ENCODE data around the gene GRID2IP.

The GRID2IP gene

DNA sequence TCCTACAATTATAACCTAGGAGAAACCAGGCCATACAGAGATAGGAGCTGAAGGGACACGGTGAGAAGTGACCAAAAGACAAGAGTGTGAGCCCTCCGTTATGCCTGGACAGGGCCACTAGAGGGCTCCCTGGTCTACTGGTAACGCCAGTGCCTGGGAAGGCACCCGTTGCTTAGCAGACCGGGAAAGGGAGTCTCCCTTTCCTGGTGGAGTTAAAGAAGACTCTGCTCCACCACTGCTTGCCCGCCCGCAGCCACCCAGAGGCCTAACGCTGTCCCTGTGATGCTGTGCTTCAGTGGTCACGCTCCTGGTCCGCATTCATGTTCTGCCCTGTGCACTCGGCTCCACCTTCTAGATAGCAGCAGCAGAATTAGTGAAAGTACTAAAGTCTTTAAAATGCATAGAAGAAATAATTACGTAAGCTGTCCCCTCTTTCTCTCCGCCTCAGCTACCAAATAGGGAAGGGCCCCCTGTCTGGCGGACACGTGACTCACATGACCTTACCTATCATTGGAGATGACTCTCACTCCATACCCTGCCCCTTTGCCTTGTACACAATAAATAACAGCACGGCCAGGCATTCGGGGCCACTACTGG, 34.8 kb downstream of the GRID2IP start:
- DNase-seq = peak in 4 of 5 donors; percentile 42 to 61 (median 52)

DNA sequence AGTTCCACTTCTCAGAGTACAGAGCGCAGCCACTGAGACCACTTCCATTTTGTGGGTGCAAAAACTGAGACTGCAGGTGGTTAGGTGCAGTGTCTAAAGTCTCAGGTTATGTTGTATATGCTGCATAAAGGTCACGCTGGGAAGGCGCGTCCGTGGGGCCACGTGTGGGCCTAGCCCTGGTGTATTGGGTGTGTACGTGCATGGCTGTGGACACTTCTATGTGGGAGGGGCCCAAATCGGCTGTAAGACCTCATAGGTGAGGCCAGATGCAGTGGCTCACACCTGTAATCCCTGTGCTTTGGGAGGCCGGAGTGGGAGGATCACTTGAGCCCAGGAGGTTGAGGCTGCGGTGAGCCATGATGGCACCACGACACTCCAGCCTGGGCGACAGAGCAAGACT, 37.7 kb downstream of the GRID2IP start:
- no peak for DNase-seq

DNA sequence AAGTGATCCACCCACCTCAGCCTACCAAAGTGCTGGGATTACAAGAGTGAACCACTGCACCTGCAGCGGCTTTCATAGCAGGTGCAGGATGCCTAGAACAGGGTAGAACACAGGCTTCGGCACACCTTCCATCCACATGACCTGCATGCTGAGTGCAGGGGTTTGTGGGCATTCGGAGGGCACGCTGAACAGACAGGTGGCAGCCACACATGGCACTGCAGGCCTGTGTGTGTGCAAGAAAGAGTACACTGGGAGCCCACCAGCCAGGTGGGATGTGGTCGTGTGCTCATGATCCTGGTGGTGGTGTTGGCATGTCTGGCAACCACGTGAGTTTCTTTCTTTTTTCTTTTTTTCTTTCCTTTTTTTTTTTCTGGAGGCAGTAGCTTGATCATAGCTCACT, 38.4 kb downstream of the GRID2IP start:
- no peak for DNase-seq

DNA sequence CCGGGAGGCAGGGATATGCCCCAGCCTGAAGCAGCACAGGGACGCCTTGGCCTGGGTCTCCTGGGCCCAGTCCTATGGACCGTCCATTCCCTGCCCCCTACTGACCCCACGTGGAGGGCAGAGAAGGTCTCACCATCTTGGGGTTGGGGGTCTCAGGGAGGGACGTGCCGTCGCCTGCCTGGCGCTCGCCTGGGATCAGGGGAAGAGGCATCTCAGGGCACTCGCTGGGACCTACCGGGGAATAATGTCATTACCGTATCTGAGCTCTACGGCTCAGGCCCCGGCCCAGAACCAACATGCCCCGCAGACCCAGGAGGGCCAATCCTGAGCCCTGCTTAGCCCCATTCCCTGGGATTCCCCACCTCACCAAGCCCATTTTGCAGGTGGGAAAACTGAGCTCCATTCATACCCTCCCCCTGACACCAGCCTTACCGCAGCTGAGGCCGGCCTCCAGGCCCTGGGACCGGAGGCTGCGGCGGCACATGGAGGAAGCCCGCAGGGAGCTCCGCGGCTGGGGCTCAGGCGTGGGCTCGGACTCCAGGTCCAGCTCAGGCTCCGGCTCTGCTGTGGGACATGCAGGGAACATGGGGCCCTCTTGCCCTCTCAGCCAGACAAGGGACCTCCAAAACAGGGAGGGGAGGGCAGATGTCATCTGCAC, 40.7 kb downstream of the GRID2IP start:
- no peak for DNase-seq

DNA sequence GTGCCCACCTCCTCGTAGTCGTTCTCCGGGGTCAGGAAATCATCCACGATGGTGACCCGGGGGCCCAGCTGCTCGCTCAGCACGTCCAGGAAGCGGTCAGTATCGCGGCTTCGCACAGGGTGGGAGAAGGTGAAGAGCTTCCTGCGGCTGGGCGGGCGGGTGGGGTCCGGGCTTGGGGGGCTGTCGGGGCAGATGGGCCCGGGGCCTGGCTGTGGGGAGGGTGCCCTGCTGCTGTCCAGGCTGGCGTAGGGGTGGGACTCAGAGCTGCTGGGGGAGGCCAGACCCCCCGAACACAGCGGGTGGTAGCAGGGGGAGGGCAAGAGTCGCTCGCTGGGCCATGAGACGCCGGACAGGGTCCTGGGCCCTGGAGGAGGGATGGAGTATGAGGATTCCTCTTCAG, 42.3 kb downstream of the GRID2IP start:
- DNase-seq = no peak

DNA sequence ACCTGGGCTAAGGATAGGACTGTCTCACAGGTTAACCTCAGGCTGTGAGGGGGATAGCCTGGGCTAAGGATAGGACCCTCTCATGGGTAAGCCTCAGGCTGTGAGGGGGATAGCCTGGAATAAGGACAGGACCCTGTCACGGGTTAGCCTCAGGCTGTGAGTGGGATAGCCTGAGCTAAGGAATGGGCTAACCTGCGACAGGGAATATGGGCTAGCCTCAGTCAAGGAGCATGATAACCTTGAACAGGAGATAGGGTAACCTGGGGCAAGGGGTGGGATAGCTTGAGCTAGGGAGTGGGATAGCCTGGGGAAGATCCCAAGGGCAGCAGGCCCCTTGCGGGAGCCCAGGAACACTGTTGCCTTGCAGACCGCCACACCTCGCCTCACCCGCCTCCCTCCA, 42.7 kb downstream of the GRID2IP start:
- DNase-seq = no peak

DNA sequence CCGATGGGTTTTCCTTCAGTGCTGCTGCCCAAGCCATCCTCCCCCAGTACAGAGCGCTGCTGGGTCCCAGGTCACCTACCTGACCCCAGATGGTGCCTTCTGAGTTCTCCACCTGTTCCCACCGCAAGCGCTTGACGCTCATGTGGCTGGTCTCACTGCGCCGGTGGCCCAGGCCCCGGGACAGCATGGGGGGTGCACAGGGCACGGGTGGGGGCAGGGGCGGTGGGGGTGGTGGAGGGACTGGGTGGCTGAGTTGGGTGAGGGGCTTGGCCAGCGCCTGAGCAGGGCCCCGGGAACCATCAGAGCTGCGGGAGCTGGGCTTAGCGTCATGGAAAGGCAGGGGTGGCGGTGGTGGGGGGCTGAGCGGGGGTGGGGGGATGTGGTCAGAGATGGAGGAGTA, 43.4 kb downstream of the GRID2IP start:
- DNase-seq = no peak

DNA sequence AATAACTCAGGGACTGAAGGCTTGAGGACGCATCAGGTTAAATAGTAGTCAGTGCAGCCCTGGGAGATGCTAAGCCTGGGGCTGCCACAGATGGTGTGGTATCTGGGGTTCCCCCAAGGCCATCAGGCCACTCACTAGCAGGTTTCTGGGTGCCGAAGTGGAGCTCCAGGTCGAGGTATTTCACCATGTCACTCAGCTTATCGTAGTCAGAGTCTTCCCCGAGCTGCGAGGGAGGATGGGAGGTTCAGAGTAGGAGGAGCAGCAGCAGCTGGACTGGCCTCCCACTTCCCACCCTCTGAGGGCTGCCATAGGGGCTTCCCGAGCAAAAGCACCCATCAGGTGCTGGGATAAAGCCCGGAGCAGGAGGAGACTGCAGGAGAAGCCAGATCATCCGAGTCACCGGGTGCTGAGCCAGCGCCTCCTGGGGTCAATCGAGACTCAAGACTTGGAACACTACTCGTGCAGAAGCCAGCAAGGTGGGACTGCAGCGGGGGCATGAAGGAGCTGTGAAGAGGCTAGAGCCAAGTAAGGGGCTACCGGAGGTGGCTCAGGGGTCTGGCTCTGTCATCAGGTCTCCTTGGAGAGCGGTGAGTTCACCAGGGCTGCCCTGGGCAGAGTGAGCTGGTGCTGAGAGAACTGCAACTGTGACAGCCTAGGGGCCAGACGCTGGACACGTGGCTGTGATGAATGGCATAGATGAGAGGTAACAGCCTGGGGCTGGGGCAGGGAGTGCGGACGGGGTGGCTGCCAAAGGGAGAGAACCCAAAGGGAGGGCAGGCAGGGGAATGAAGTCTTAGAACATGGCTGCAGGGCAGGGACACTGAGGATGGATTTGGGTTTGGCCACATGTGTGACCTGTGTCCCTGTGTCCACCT, 45.3 kb downstream of the GRID2IP start:
- no peak for DNase-seq

DNA sequence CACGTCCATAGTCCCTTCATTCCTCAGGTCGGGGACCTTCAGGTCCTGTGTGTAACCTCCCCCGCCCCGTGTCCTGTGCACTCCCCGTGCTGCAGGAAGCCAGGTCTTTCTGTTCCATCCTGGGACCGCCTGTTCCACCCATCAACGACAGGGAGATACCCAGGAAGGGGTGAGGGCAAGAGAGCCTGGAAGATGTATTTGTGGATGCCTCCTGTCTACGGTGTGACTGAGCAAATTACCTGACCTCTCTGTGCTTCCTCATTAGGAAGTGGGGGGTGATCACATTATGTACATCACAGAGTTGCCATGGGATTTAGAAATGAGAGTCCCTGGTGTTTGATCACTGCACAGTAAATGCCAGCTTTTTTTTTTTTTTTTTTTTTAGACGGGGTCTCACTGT, 46.3 kb downstream of the GRID2IP start:
- DNase-seq = no peak

DNA sequence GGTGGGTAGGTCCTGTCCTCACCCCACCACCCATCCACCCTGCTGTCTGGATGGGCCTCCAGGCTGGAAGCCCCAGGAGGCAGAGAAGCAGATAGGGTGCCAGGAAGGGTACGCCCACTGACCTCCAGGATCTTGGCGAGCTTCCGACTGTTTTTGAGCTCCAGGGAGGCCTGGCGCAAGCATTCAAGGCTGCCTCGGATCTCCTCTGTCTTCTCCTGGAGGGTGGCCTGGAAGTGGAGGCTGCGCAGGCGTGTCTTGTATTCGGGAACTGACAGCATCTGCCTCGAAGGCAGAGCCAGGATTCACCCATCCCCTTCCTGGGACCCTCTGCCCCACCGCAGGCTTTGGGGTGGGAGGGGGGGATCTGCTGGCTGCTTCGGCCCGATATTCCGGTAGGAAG, 48.4 kb downstream of the GRID2IP start:
- DNase-seq = no peak

DNA sequence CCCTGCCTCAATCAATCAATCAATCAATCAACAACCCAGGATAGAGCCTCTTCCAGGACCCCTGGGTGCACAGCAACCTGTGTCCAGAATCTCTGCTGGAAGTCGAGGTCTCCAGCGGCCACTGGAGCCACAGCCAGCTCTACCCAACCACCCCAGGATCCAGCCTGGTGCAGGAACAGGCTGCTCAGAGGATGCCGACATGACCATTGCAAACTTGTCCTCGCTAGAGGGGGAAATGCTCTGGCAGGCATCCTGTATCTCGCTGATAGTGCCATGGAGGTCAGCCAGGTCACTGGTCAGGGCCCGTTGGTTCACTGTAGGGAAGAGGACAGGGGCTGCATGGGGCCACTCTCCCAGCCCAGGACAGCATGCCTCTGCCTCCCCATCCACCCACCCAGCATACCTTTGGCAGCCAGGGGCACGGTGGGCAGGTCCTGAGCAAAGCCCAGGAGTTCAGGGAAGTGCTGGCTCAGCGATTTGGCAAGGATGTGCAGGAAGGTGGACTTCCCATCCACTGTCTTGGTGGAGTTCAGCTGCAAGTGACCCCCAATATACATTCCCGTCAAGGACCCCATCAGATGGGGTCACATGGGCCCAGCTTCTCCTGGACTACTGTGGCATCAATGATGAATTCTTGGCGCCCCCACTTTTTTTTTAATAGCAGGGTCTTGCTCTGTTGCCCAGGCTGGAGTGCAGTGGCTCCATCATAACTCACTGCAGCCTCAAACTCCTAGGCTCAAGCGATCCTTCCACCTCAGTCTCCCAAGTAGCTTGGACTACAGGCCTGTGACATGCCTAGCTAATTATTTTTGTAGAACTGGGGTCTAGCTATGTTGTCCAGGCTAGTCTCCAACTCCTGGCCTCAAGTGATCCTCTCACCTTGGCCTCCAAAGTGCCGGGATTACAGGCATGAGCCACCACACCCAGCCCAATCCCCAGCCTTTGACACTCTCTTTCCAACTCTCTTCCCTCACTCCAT, 49.4 kb downstream of the GRID2IP start:
- no peak for DNase-seq

DNA sequence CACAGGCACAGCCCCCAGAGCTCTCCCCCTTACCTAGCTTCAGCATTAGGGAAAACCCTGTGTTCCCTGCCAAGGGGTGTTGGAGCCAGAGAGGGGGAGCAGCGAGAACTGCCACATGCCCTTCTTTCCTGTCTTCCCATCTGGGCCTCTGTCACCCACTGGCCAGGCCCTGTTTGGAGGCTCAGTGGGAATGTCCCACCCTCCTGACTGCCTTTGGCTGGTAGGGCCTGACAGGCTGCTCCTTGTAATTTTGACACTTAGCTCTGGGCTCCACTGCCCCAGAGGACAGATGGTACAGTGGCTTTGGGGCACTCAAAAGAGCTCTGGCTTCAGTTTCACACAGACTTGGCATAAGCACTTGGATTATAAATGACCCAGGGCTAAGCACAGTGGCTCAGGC, 50.6 kb downstream of the GRID2IP start:
- DNase-seq = no peak

DNA sequence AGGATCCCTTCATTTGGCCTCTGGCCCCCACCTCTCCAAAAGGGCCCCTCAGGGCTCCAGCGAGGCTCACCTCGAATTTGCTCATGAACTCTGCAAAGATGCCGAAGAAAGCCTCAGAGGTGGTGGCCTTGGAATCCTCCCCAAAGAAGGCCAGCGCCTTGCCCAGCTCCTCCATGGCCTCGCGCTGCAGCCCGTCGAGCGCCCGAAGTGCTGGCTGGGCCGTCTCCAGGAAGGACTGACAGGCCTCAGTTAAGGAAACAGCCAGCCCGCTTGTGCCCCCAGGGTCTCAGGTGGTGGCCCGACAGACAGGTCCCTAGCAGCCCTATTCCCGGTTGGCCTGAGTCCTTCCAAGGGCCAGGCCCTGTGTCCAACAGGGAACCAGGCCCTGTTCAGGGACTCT, 53.3 kb downstream of the GRID2IP start:
- DNase-seq = no peak

DNA sequence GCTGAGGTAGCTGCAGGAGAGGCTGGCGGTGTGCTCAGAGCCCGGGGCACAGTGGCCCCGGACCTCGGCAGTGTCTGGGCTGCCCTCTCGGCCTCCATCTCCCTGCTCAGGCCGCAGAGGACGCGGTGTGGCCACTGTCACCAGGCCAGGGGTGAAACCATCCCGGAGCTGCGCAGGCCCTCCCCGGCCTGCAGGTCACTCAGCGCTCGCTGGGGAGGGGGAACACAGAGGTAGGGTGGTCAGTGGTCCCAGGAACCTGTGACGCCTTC, 53.7 kb downstream of the GRID2IP start:
- DNase-seq = no peak

DNA sequence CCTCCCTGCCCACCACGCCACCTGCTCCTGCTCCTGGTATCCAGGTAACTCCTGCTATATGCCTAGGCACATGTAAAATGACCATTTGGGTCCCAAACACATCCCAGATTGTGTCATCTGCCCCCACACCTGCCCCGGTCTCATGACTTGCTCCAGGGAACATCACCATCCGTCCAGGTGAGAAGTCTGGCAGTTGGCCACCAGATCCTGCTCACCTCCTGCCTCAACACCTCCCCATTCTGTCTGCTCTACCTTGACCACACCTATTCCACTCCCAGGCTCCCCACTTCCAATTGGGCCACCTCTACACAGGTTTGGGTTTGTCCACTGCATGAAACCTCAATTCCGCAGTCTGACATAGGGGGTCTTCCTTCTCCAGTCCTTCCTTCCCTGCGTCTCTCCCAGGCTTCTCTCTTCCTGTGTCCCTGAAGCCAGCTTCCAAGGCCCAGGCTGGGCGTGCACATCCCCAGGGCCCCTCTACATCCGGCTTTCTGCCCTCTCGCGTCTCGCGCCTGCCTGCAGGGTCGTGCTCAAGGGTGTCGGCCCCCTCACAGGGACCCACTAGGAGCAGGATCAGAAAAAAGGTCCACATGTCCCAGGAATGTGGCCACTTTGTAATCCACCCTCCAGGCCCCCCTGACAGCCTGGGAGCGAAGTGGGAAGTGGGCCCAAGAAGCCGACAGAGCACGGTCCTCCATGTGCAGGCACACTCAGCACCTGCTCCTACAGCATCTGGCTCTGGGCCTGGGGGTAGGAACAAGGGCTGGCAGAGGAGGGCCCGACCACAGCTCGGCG, 54.2 kb downstream of the GRID2IP start:
- DNase-seq = no peak

DNA sequence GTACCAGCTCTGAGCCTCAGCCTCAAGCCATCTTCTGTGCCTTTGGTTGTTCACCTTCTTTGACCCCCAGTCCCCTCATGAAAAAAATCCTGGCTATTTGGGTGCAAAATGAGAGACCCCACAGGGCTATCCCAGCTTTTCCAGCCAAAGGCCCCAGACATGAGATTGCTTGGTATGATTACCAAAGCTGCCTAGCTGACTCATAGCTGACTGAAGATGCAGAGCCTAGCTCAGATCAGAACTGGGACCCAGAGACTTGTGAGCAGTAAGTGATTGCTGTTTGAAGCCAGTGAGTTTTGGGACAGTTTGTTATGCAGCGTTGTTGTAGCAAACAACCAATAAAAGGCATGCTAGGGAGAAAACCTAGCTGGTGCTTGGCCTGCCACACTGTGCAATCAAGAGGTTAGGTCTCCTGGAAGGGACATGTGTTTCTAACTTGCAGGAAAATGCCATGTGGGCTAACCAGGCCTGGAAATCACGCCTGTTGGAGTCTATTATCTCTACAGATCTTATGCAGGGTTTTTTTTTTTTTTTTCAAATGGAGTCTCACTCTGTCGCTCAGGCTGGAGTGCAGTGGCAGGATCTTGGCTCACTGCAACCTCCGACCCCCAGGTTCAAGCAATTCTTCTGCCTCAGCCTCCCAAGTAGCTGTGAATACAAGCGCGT, 55.5 kb downstream of the GRID2IP start:
- DNase-seq = no peak

DNA sequence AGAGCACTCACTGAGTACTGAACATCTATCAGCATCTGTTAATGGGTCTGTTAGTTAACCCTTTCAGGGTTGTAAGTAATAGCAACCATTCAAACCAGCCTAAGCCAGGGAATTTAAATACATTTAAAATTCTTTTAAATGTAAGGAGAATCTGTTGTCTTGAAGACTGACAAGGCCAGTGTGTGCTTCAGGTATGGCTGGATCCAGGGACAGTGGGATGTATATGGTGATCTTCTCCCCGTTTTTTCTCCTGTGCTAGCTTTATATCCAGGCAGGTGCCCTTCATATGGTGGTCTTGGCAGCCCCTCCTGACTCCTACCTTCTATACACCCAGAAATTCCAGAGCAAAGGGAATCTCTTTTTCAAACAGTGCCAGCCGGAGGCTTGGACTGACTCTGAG, 56.9 kb downstream of the GRID2IP start:
- DNase-seq = no peak

DNA sequence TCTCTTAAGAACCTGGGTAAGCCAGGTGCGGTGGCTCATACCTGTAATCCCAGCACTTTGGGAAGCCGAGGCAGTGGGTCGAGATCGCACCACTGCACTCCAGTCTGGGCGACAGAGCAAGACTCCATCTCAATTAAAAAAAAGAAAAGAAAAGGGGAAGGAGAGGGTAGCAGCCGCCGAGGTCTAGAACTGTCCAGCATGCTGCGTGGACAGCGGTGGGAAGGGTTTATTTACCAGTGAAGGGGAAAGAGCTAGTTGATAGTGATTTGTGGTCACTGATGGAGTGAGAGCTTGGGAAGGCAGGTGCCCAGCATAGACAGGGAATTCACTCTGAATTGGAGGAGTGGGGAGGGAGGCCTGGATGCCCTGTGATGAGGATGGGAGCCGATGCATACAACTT, 60.1 kb downstream of the GRID2IP start:
- no peak for DNase-seq

DNA sequence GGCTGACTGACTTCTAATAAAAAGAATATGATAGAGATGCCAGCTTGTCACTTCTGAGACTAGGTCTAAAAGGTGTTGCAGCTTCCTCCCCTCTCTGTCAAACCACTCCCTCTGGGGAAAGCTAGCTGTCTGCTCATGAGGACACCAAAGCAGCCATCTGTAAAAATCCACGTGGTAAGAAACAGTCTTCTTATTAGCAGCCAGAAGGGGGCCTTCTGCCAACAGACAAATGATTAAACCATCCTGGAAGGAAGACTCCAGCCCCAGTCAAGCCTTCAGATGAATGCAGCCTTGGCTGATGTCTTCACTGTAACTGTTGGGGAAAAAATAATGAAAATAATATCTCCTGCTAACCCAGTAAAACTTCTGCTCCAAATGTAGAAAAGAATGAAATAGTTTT, 61.6 kb downstream of the GRID2IP start:
- no peak for DNase-seq

DNA sequence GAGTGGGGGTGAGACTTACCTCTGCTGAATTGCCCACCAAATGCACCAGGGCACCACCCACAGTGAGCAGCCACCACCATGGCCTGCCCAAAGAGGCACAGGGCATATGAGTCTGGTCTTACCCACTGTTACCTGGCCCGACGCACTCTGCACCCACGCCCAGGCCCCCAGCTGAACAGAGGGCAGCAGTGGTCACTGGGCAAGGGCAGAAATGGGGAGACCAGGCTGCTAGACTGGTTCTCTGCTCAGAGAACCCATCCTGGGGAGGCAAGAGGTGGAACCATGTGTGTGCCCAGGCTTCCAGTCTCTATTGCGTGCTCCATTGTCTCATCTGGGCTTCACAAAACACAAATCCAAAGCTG, 64.1 kb downstream of the GRID2IP start:
- no peak for DNase-seq

DNA sequence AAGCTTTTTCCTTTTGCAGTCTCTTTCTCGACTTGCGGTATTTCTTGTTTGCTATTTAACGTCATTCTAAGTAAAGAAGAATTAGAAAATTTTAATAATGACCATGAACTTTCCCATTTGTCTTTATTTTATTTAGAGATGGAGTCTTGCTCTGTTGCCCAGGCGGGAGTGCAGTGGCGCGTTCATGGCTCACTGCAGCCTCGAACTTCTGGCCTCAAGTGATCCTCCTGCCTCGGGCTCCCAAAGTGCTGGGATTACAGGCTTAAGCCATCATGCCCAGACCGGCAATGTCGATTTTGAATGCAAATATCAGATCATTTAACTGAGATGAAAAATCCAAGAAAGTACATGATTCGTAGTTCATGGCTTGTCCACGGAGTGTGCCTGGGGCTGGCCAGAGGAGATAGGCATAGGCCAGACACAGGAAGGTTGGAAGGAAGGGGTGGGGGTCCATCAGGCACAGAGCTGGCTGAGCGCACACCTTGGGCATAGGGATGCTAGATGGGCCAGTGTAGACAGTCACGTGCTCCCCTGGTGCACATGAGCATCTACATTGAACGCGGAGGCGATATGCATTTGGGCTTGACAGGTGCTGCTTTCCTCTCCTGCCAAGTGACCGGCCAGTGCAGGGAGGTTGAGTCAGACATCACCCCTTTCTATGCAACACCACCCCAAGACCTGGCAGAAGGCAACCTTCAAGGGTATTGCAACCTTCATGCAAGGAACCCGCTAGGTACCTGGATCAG, 64.7 kb downstream of the GRID2IP start:
- DNase-seq = no peak
